Posterior cingulate gyrus (tissue), 11 donors: ENCODE results near the gene IL11RA.

Experiments
- DNase-seq, 10 donors: peaks; one replicate each; pipeline versions ENCODE4 v3.0.0 to v3.0.0-alpha.2; 2020 to 2021; ENCODE audit warnings: mixed read lengths in 3 of 10
- intact Hi-C: fragments of 100-400 bp; cut with DNase I; formaldehyde crosslinking; loops from one replicate; pipeline ENCODE4 v1.15.1; 2023

The IL11RA gene

DNA sequence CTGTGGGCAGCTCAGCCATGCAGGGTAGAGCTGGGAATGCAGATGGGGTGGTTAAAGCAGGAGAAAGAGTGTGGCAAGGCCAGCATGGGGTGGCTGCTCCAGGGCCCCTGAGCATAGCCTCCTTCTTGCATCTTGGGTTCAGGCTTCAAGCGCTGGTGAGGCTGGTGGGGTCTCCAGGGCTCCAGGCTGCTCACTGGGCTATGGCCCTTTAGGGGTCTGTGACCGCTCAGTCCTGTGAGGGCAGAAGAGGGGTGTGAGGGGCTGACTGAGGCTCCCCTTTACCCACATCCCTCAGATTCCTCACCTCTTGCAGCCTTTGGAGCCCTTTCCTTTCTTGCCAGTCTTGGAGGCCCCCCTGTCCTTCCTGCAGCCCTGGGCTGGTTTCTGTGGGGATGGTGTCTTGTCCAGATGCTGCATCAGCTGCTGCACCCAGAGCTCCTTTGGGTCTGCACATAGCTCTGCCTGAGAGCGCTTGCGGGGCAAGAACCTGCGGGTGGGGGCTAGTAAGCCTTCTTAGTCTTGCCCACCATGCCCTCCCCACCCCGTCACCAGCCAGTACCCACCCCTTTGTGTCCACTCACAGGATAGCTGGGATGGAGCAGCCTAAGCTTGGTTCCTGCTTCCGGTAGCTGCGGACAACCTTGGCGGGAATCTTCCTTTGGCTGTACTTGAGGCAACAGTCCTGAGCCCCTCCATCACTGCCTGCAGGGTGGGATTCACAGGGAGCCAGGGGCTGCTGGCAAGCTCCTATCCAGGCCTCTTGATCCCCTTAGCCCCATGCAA lies 57.4 kb downstream of the IL11RA start:
- no peak for DNase-seq

DNA sequence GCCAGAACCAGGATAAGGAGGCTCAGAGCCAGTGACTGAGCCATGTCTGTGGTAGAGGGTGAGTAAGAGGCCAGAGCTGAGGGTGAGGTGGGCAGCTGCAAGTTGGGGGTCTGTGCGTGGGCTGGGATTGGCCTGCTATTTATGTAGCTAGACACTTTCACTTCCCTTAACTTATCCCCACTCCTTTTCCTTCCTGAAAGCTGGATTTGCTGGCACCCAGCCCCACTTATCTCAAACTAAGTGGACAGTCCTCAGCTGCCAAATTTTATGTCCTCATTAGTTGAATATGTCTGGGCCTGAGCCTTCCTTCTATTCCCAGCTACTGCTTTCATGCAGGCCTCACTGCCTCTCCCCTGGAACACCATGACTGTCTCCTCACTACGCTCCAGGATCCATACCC lies 58.0 kb downstream of the IL11RA start, which contains the start of gene CCL21:
Gene CCL21, minus strand, starts transcription at position 114 of the 400 bp plus-strand sequence. Its CDS starts 70 bp downstream, at position 44.
- DNase-seq, result no peak

More for the DNA sequence above, 57.4 kb downstream of the IL11RA start:
- intact Hi-C loops, result no loop called here

More for the DNA sequence above, 58.0 kb downstream of the IL11RA start, which contains the start of gene CCL21:
- intact Hi-C loops, result no loop called here
